Activated T-cell treated with anti-CD3 and anti-CD28 coated beads, Interleukin-2, amount 50 U/mL, for 72 hours (primary cell): ENCODE measurements around the gene C17orf107. TPM values are rescaled to one million over a fixed set of nuclear protein-coding genes. Genes with fewer than 3 reads are reported as not detected.
"Not testable (repeated sequence)": the region's sequence is repeated elsewhere in the genome, so short reads cannot be mapped to it uniquely, and the experiment has no call there.

Experiments used
- ATAC-seq, 2 donors: fragments of 150-1000 bp; cut with Tn5 transposase; replicated peaks in 1 of 2; 2 replicates each; pipeline ENCODE4 v1.10.0; 2021; ENCODE audit warnings: moderate library complexity in 2 of 2, mild to moderate bottlenecking in 1 of 2
- DNase-seq, 2 donors: peaks; one replicate each; pipeline ENCODE4 v3.0.0; 2021 to 2022; ENCODE audit warnings: mixed read lengths in 1 of 2
- H3K27ac Mint-ChIP-seq: one replicate; pipeline ENCODE4 v1.8.0; 2022; ENCODE audit warnings: mild to moderate bottlenecking, moderate library complexity, mixed read lengths
- H3K27me3 Mint-ChIP-seq: one replicate; pipeline ENCODE4 v1.8.0; 2022; ENCODE audit warnings: low read depth, mixed read lengths
- H3K36me3 Mint-ChIP-seq, 2 donors: one replicate each; pipeline ENCODE4 v1.8.0; 2022; ENCODE audit warnings: mixed read lengths in 2 of 2, mild to moderate bottlenecking in 1 of 2; ENCODE audit not compliant: insufficient read depth in 2 of 2
- H3K4me1 Mint-ChIP-seq: one replicate; pipeline ENCODE4 v1.8.0; 2022; ENCODE audit warnings: low read depth, mixed read lengths
- H3K4me3 Mint-ChIP-seq, 2 donors: one replicate each; pipeline ENCODE4 v1.8.0; 2022; ENCODE audit warnings: mild to moderate bottlenecking in 2 of 2, mixed read lengths in 2 of 2, moderate library complexity in 2 of 2
- H3K9me3 Mint-ChIP-seq, 2 donors: one replicate each; pipeline ENCODE4 v1.8.0; 2022; ENCODE audit warnings: mixed read lengths in 2 of 2
- total RNA-seq, 2 donors: library from RNA; stranded (reverse); gene quantifications; one replicate each; pipeline ENCODE4 v1.2.3, GENCODE V29; 2022

C17orf107 gene
- total RNA-seq, 2 donors from 2014 or later: 3.4 to 4.7 TPM

GRCh38 chr17:4897785-4898184 is 1.6 kb upstream of the C17orf107 start:
- no peak overlapping the region for H3K27ac Mint-ChIP-seq
- peaks cover 19% of the 10 kb centered on the region for H3K4me1 Mint-ChIP-seq
- no peaks in the 10 kb centered on the region for H3K9me3 Mint-ChIP-seq
- DNase-seq (no peak), ATAC-seq (no peak)
- H3K27me3 Mint-ChIP-seq: no peaks in the 10 kb centered on the region
- H3K36me3 Mint-ChIP-seq: peaks cover 0 to 7% of the 10 kb centered on the region in 2 donors
- H3K4me3 Mint-ChIP-seq: no peak overlapping the region

- H3K27me3 Mint-ChIP-seq: no peaks in the 10 kb centered on the region
- H3K36me3 Mint-ChIP-seq: peaks cover 0 to 7% of the 10 kb centered on the region in 2 donors
- peak overlapping the region; percentile 73 for H3K4me3 Mint-ChIP-seq
- peaks cover 24% of the 10 kb centered on the region for H3K4me1 Mint-ChIP-seq
- no peaks in the 10 kb centered on the region for H3K9me3 Mint-ChIP-seq
- ATAC-seq (no peak), DNase-seq (no peak)
- no peak overlapping the region for H3K27ac Mint-ChIP-seq
These were observed 985 bp upstream of the C17orf107 start for GRCh38 chr17:4898351-4898750.

- Mint-ChIP-seq H3K4me1 (peaks cover 30% of the 10 kb centered on the region), H3K27ac (no peak overlapping the region), H3K4me3 (peak overlapping the region; percentile 73 to 86), H3K36me3 (peaks cover 0 to 7% of the 10 kb centered on the region in 2 donors), H3K27me3 (no peaks in the 10 kb centered on the region), H3K9me3 (no peaks in the 10 kb centered on the region)
- ATAC-seq: no peak
- no peak for DNase-seq
These were observed 409 bp upstream of the C17orf107 start for GRCh38 chr17:4898927-4899326.

GRCh38 chr17:4900231-4901107 is 1.1 kb downstream of the C17orf107 start:
- H3K9me3 Mint-ChIP-seq: no peaks in the 10 kb centered on the region
- peaks cover 30% of the 10 kb centered on the region for H3K4me1 Mint-ChIP-seq
- peaks cover 0 to 7% of the 10 kb centered on the region in 2 donors for H3K36me3 Mint-ChIP-seq
- H3K27me3 Mint-ChIP-seq: no peaks in the 10 kb centered on the region
- DNase-seq: peak; percentile 56 to 65
- H3K4me3 Mint-ChIP-seq: peak overlapping the region; percentile 86 to 89
- no peak overlapping the region for H3K27ac Mint-ChIP-seq
- ATAC-seq: peak; percentile 20 to 35

- H3K4me1 Mint-ChIP-seq: peaks cover 30% of the 10 kb centered on the region
- H3K4me3 Mint-ChIP-seq: peak overlapping the region; percentile 86 to 89
- ATAC-seq (no peak), DNase-seq (no peak)
- peaks cover 0 to 7% of the 10 kb centered on the region in 2 donors for H3K36me3 Mint-ChIP-seq
- H3K27me3 Mint-ChIP-seq: no peaks in the 10 kb centered on the region
- H3K27ac Mint-ChIP-seq: no peak overlapping the region
- H3K9me3 Mint-ChIP-seq: no peaks in the 10 kb centered on the region
These were observed 1.8 kb downstream of the C17orf107 start for GRCh38 chr17:4901108-4901647.

- ATAC-seq: no peak
- peaks cover 30% of the 10 kb centered on the region for H3K4me1 Mint-ChIP-seq
- H3K4me3 Mint-ChIP-seq: peak overlapping the region in 1 of 2 donors; percentile 86
- no peak overlapping the region for H3K27ac Mint-ChIP-seq
- H3K27me3 Mint-ChIP-seq: no peaks in the 10 kb centered on the region
- H3K9me3 Mint-ChIP-seq: no peaks in the 10 kb centered on the region
- H3K36me3 Mint-ChIP-seq: peaks cover 0 to 7% of the 10 kb centered on the region in 2 donors
- DNase-seq: peak in 1 of 2 donors; percentile 24
These were observed 2.5 kb downstream of the C17orf107 start for GRCh38 chr17:4901648-4902344.

GRCh38 chr17:4902540-4902939 is 3.2 kb downstream of the C17orf107 start:
- Mint-ChIP-seq H3K4me1 (peaks cover 30% of the 10 kb centered on the region), H3K9me3 (no peaks in the 10 kb centered on the region)

GRCh38 chr17:4903051-4903818 is 3.9 kb downstream of the C17orf107 start, which contains the start of gene CHRNE:
CHRNE (minus strand) TSS chr17:4903098; CDS start chr17:4903063, 35 bp downstream.
- H3K9me3 Mint-ChIP-seq: no peaks in the 10 kb centered on the region
- DNase-seq: peak; percentile 80 to 84
- no peaks in the 10 kb centered on the region for H3K27me3 Mint-ChIP-seq
- ATAC-seq: peak; percentile 41 to 49
- H3K4me3 Mint-ChIP-seq: peak within 1 kb of the TSS; percentile 78 to 79
- peaks cover 30% of the 10 kb centered on the region for H3K4me1 Mint-ChIP-seq
- H3K27ac Mint-ChIP-seq: peak within 1 kb of the TSS; percentile 75
- peaks cover 0 to 7% of the 10 kb centered on the region in 2 donors for H3K36me3 Mint-ChIP-seq

More at GRCh38 chr17:4902540-4902939, 3.2 kb downstream of the C17orf107 start:
- H3K4me3 Mint-ChIP-seq: peak overlapping the region; percentile 35 to 79
- H3K36me3 Mint-ChIP-seq: peaks cover 0 to 7% of the 10 kb centered on the region in 2 donors
- H3K27ac Mint-ChIP-seq: peak overlapping the region; percentile 75
- ATAC-seq (no peak), DNase-seq (no peak)
- H3K27me3 Mint-ChIP-seq: no peaks in the 10 kb centered on the region

- not testable (repeated sequence) for DNase-seq, H3K9me3 Mint-ChIP-seq, ATAC-seq, H3K27me3 Mint-ChIP-seq, H3K27ac Mint-ChIP-seq, H3K36me3 Mint-ChIP-seq, H3K4me3 Mint-ChIP-seq
- peaks cover 18% of the 10 kb centered on the region for H3K4me1 Mint-ChIP-seq
These were observed 7.3 kb downstream of the C17orf107 start for GRCh38 chr17:4906642-4907041.

GRCh38 chr17:4908301-4908700 is 9.0 kb downstream of the C17orf107 start:
- Mint-ChIP-seq H3K27ac (no peak overlapping the region), H3K27me3 (no peaks in the 10 kb centered on the region), H3K4me3 (no peak overlapping the region), H3K4me1 (peaks cover 6% of the 10 kb centered on the region), H3K9me3 (no peaks in the 10 kb centered on the region), H3K36me3 (no peaks in the 10 kb centered on the region)
- ATAC-seq (peak; percentile 30), DNase-seq (no peak)

GRCh38 chr17:4908711-4909496 is 9.6 kb downstream of the C17orf107 start:
- Mint-ChIP-seq H3K27me3 (no peaks in the 10 kb centered on the region), H3K4me3 (no peak overlapping the region), H3K27ac (no peak overlapping the region), H3K36me3 (no peaks in the 10 kb centered on the region), H3K4me1 (peaks cover under 1% of the 10 kb centered on the region), H3K9me3 (no peaks in the 10 kb centered on the region)
- DNase-seq (peak; percentile 82 to 84), ATAC-seq (peak; percentile 96 to 98)

- H3K9me3 Mint-ChIP-seq: no peaks in the 10 kb centered on the region
- ATAC-seq: no peak
- H3K4me3 Mint-ChIP-seq: no peak overlapping the region
- no peak overlapping the region for H3K27ac Mint-ChIP-seq
- no peaks in the 10 kb centered on the region for H3K36me3 Mint-ChIP-seq
- no peaks in the 10 kb centered on the region for H3K27me3 Mint-ChIP-seq
- H3K4me1 Mint-ChIP-seq: no peaks in the 10 kb centered on the region
- DNase-seq: no peak
These were observed 14.7 kb downstream of the C17orf107 start for GRCh38 chr17:4913994-4914393.
